ENCODE data around the gene TIMP2.
"Not testable (repeated sequence)": the region's sequence is repeated elsewhere in the genome, so short reads cannot be mapped to it uniquely, and the experiment has no call there.

Gene TIMP2, protein sequence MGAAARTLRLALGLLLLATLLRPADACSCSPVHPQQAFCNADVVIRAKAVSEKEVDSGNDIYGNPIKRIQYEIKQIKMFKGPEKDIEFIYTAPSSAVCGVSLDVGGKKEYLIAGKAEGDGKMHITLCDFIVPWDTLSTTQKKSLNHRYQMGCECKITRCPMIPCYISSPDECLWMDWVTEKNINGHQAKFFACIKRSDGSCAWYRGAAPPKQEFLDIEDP

DNA sequence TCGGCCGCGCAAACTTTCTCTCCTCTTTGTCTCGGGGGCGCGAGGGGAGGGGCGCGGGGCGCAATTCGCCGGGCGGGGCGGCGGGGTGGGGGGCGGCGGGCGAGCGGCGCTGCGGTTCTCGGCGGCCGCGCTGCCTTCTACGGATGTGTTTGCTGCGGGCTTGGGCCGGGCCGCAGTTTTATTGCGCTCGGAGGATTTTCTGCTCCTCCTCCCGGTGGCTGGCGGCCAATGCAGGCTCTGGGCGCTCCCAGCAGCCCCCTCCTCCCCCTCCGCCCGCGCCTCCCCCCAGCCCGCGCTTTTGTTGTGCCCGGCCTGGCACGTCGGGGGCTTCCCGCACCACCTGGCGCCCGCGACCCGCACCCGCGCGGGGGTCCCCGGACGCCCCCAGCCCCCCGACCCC lies at the start of gene TIMP2:
Gene TIMP2, minus strand, starts transcription at position 154 of the 400 bp plus-strand sequence. CDS start 299 bp downstream, outside the sequence.
- DNase-seq = peak; percentile 80 to 96 (median 92)
- intact Hi-C loops (cut with DNase I) = no loop called here

DNA sequence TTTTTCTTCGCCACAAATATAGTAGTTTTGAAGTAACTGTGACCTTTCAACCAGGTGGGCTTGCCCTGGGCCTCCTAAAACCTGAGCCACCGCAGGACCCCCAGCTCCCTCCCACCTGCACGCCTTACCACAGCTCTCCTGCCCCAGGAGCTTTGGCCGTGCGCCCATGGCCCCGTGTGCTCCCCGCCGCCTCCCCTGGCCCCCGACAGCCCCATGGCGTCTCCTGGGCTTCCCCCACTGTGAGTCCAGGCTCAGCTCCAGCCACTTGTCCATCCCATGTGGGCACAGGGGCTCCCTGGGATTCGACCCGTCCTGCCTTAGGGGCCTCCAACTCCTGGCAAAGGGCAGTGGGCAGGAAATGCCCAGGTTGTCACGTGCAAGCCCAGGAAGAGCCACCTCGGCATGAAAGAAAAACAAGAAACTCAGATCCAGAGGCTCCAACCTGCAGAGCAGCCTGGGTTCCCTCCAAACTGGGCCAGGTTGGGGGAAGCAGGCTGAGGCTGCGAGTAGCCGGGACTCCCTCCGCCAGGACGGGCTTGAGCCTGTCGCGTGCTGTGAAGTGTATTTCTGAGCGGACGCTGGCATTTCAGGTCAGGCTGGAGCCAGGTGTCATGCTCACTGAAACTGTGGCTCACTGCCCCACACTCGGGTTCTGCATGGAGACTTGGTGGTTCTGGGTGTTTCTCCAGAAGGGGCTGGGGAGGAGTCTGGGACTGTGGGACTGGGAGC lies 48.8 kb upstream of the TIMP2 start:
- no peak for DNase-seq
- intact Hi-C loops (cut with DNase I) = loop anchor here (2.0 to 10.0 kb wide), 2 partner anchors 69 to 109 kb away; partner anchors contain the start of gene CEP295NL

DNA sequence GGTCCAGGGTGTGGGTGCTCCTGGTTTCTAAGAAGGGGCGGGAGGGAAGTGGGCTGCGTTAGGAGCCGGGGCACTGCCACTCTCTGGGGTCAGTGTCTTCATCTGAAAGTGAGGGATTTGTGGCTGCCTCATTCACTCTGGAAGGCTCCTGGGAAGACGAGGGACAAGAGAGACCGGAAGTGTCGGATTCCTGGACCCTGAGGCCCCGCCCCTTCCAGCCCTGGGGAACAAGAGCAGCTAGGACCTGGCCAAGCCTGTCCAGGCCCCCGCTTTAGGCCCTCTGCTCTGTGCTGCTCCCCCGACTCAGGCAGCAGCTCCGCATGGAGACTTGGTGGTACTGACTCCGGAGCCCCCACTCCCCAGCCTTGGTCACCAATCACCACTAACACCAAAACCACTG lies 48.0 kb upstream of the TIMP2 start:
- intact Hi-C loops (cut with DNase I) = loop anchor here (2.0 to 10.0 kb wide), 2 partner anchors 68 to 108 kb away; partner anchors contain the start of gene CEP295NL
- no peak for DNase-seq

DNA sequence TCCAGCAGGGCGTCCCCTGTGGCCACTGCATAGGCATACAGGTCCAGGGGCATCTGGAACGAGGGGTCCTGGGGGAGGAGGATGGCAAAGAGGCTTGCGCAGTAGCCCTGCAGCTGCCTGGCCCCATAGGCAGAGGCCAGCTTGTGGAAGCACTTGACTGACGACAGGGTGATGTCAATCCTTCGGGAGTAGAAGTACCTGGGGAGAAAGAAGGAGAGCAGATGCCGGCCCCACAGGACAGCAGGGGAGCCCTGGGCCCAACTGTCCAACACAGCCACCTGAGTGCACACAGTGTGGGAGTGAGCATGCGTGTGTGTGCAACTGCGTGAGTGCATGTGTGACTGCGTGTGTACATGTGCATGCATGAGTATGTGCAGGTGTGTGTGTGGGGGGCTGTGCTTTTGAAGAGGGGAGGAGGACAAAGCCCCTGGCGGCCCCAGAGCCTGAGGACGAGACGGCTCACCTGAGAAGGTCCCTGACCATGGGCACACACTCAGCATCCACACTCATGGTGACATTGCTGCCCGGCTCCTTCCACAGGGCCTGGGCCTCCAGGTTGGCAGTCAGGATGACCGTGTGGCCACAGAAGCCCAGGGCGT lies 47.4 kb upstream of the TIMP2 start:
- intact Hi-C loops (cut with DNase I) = loop anchor here (2.0 to 10.0 kb wide), 2 partner anchors 68 to 108 kb away; partner anchors contain the start of gene CEP295NL
- no peak for DNase-seq

DNA sequence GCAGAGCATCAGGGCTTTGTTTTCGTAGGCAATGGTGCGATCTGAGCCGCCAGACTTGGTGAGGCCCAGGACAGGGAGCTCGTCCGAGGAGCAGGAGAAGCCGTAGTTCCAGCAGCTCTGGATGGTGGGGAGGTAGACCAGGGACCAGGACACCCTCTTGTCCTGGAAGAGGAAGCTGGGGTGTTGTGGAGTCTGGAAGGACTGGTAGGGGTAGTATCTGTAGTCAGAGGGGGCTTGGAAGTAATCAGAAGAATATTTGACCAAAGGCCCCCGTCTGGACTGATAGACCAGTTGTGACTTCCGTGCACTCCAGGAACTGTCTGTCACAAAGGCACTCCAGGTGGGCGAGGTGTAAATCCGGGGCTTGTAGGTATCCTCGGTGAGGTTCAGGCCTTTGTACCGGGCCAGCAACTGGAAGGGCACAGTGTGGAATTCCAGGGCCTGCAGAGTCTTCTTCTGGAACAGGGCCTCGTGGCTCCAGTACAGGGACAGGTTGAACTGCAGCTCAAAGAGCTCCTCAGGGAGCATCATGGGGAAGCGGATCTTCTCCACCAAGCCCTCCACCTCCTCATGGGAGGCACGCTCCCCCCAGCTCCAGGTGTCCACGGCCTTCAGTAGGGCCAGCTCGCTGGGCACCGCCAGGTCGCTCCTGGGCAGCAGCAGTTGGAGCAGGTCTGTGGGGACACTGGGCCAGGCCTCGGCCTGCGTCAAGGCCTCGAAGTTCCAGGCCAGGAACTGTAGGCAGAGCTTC lies 46.7 kb upstream of the TIMP2 start:
- DNase-seq = no peak
- intact Hi-C loops (cut with DNase I) = loop anchor here (2.0 to 10.0 kb wide), 2 partner anchors 67 to 107 kb away; partner anchors contain the start of gene CEP295NL

DNA sequence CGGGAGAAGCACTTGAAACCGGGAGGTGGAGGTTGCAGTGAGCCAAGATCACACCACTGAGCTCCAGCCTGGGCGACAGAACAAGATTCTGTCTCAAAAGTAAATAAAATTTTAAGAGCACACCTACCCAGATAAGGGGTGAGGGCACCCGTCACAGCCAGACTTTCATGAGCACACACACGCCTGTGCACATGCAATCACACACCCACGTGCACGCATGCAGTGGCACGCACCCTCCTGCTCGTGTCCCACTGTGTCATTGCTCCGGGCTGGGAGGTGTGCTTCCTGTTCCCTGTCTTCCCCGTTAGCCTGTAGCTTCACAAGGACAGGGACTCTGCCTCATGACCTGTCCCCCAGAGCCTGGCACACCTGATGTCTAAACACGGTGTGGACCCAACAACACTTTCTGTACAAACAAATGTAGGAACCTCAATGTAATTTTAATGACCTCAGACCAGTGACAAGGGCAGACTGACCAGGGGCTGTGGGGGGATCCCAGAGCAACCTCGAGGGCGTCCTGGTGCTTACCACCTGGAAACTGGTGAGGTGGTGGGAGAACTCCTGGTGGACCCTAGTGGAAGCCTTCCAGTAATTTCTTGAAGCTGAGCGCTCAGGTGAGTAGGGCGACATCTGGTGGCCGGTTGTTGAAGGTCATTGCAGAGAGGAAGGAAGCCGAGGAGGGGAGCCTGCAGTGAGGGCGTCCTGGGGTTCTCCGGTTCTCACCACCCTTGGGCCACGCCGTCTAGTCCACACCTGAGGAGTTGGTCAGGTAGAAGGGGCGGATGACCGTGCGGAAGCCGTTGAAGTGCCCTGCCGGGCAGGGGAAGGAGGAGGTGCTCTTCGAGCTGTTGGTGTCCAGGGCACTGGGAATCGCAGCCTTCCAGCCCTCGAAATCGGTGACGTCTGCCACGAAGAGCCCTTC lies 45.9 kb upstream of the TIMP2 start:
- intact Hi-C loops (cut with DNase I) = loop anchor here (10.0 kb wide), 1 partner anchor 66 kb away; the partner anchor contains the start of gene CEP295NL
- peak; percentile 70 to 95 (median 86) for DNase-seq

DNA sequence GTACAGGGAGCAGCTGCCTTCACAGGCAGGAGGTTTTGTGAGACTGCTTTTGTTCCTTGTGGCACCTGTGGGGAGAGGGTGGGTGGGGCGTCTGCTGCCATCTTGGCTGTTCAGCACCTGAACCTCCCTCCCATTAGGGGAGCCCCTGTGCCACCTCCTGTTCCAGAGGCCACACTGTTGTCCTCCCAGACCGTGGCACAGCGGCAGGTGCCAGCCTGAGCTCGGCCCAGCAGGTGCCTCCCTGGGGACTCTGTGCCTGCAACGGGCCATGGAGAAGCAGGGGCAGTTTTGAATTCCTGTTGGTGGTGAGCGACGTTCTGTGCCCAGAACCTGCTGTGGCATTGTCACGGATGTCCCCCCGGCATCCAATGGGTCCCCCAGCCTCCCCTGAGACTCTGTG lies 44.7 kb upstream of the TIMP2 start:
- intact Hi-C loops (cut with DNase I) = loop anchor here (10.0 kb wide), 1 partner anchor 65 kb away; the partner anchor contains the start of gene CEP295NL
- no peak for DNase-seq

DNA sequence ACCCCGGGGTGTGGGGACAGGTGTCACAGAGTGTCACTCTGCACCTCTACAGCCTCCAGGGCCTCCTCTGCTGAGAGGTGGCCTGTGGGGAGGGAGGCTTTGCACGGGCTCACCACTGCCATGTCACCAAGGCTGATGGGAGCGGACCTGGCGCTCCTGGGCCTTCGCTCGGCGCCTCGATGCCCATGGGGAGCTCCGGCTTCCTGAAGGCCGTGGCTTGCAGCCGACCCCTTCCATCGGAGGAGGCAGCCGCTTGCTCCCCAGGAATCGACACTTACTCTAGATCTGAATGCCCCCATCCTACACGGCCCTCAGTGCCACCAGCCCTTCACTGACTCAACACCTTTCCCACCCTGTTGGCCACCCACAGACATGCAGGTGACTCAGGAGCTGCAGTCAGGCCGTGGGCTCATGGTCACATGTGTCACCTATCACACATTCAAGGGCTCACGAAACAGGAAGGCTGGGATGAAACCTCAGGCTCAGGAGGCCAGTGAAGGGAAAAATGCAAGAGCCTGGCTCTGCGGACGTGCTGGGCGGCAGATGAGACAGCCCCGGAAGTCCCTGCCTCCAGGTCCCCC lies 42.7 kb upstream of the TIMP2 start:
- intact Hi-C loops (cut with DNase I) = no loop called here
- DNase-seq = no peak

DNA sequence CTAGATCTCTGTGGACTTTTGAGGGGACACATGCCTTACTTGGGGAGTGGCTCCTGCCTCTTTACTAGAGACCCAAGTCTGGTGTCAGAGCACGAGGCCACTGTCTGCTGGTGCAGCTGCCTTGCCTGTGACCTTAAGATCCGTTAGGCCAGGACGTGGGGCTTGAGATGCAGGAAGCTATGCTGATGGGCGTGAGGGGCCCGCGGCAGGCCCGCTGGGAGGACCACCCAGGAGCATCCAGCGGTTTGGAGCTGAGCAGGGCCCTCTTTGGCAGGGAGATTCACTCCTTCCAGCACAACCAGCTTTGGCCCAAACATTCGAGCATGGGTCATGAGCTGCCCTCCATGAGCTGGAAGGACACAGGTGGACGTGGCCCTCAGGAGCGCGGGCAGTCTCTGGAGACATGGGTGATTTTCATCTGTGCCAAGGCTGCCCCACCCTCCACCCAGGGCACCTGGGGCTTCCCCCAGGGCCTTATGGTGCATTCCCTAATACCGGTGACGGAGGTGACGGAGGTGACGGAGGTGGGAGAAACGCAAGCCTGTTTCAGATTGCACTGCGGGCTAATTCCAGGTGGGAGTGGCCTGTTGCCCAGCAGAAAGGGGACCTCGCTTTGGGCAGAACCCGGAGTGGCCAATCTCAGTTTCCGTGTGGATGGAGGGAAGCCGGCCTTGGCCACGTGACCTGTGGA lies 41.9 kb upstream of the TIMP2 start:
- intact Hi-C loops (cut with DNase I) = no loop called here
- no peak for DNase-seq

DNA sequence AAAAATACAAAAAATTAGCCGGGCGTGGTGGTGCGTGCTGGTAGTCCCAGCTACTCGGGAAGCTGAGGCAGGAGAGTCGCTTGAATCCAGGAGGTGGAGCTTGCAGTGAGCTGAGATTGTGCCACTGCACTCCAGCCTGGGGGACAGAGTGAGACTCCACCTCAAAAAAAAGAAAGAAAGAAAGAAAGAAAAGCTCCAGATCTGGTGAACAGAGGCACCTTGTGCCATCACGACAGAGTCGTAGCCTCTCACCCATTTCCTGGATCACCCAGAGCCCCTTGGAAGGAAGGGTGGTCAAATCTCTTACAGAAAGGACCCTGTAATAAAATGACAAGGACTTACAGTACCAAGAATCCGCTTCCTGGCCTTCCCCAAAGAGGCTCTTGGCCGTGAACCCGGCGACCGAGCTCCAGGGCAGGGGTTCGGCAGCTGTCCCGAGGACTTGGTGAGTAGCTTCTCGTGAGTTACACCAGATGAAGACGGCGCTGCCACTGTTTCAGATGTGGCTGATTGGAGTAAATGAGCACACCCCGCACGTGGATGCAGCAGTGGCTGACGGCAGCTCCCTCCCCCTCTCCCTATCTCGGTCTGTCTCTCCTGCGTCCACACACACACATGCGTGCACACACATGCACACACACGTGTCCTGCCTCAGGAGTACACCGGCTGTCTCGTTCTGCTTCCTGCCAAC lies 41.1 kb upstream of the TIMP2 start:
- intact Hi-C loops (cut with DNase I) = no loop called here

DNA sequence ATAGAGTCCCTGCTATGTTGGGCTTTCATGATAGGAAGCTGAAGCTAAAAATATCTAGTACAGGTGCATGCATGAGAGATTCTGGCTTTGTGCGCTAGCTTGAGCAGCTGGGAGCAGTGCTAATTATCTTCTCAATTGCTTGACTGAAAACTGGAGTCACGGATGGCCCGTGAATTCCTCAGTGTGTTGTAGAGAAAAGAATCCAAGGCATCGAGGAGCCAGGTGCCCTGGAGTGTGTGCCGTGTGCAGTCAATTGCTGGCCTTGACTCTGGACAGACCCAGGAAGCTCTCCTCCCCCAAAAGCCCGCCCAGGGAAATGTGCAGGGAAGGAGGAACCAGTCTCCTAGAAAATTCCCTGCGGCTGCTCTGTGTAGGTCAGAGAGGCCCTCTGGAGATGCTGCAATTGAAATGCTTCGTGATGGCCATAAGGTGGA lies 40.3 kb upstream of the TIMP2 start:
- intact Hi-C loops (cut with DNase I) = no loop called here
- DNase-seq = no peak

More for the DNA sequence above, 41.1 kb upstream of the TIMP2 start:
- no peak for DNase-seq

DNA sequence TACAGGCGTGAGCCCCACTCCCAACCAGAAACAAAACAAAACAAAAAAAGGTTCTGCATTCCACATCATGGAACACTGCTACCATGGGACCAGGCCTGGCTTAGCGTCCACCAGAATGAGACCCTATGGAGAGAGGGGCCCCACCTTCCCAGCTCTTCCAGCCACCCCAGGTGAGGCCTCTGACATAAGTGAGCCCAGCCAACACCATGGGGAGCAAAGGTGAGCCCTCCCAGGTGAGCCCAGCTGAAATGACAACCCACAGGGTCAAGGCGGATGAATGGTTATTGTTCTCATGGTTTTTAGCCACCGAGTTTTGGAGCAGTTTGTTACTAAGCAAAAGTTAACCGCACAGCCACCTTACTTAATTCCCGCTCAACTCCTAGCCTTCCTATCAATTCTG lies 38.2 kb upstream of the TIMP2 start:
- no peak for DNase-seq
- intact Hi-C loops (cut with DNase I) = no loop called here

DNA sequence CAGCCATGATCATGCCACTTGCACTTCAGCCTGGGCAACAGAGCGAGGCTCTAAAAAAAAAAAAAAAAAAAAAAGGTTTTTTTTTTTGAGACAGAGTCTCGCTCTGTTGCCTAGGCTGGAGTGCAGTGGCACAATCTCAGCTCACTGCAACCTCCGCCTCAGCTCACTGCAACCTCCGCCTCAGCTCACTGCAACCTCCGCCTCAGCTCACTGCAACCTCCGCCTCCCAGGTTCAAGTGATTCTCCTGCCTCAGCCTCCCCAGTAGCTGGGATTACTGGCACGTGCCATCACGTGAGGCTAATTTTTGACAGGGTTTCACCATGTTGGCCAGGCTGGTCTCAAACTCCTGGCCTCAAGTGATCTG lies 37.8 kb upstream of the TIMP2 start:
- intact Hi-C loops (cut with DNase I); DNase-seq: not testable (repeated sequence)

DNA sequence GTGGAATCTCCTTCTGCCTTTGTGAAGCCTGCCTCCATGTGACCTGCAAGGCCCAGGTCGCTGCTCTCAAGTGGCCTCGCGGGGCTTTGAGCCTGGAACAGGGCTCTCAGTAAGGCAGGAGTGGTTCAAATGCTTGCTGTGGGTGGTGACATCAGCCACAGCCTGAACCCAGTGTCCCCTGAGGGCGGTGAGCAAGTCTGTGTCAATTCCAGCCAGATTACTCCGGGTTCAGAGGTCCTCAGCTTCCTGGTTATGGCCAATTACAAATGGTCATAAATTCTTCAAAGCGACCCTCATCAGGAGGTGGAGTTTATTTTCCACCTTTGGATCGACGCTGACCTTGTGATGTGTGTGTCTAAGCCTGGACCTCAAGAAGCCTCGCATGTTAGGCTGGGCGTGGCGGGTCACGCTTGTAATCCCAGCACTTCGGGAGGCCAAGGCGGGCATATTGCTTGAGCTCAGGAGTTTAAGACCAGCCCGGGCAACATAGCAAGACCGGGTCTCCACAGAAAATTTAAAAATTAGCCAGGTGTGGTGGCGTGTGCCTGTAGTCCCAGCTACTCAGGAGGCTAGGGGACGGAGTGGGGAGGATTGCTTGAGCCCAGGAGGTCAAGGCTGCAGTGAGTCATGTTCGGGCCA lies 37.3 kb upstream of the TIMP2 start:
- intact Hi-C loops (cut with DNase I) = no loop called here
- DNase-seq = no peak

DNA sequence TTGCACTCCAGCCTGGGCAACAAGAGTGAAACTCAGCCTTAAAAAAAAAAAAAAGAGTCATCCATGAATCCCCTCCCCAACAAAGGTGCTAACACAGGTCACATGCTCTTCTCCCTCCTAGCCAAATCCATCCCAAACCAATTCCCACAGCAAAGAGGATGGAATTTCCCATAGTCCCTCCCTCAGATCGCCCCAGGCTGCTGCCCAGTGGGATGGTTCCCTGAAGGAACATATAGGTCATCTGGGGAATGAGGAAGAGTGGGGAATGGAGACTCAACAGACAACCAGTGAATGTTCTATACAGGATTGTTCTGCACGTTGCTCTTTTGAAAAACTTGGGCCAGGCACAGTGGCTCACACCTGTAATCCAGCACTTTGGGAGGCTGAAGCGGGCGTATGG lies 36.4 kb upstream of the TIMP2 start:
- intact Hi-C loops (cut with DNase I) = no loop called here
- no peak for DNase-seq

DNA sequence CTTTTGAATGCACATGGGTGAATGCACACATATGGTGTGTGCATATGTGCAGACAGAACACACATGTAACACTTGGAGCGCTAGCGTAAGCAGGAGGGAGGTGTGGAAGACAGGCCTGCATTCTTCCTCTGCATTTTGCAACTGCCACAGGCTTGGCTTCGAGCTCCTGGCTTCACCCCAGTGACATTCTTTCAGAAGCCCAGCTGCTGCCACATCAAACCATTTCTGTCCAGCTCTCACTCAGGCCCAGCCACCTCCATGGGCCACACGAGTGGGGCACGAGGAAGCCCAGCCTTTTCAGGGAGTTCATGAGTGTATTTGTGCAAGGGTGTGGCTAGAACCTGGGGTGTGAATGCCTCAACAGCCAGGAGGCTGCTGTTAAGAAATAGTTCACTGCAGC lies 35.7 kb upstream of the TIMP2 start:
- intact Hi-C loops (cut with DNase I) = no loop called here
- DNase-seq = no peak
